Head of caudate nucleus (tissue), 42 donors: ENCODE results near the gene TUBB1.
"Not testable (repeated sequence)": the region's sequence is repeated elsewhere in the genome, so short reads cannot be mapped to it uniquely, and the experiment has no call there.

ENCODE experiments used
- DNase-seq, 42 donors: peaks; one replicate each; pipeline versions ENCODE4 v3.0.0 to v3.0.0-alpha.2; 2020 to 2021; ENCODE audit warnings: mixed read lengths in 7 of 42
- intact Hi-C: fragments of 100-400 bp; cut with DNase I; formaldehyde crosslinking; loops from one replicate; pipeline ENCODE4 v1.15.0; 2022

Gene TUBB1

DNA sequence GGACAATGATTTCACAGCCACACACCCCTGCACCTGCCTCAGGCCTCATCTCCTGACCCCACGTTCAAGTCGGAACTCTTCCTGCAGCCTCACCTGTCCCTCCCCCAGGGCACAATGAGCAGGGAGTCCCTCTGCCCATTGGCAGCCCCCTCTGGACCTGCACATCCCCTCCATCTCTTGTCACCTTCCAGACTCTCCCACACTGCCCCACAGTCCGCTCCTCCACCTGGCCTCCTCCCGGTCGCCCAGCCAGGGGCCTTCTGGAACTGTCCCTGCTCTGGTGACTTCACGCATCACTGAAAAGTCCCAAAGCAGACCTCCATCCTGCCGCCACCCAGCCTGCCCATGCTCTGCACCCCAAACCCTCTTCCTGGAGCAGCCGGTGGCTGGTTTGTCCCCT is 16.8 kb upstream of the TUBB1 start:
- intact Hi-C loops, result no loop called here
- peak in 1 of 42 donors; percentile 18 for DNase-seq

DNA sequence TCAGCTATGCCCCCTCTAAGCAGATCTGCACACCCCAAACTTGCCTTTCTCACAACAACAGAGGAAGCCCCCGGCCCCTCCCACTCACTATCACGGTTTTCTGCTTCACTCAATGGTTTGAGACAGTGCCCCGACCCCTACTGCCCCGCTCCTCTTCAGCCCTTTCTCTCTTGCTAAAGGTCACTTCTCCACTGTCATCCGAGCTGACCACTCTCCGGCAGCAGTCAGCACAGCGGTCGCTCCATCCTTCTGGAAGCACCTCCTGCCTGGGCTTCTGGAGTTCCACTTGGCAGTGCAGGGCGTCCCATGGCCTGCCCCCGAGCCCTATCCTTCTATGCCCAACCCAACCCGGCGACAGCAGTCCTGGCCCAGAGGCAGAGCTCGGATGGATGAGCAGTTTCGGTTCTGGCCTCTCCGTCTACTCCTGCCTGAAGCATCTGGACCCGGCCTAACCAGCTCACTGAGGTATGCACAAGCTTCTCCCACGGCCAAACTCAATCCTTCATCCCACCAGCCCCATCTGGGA is 16.3 kb upstream of the TUBB1 start:
- intact Hi-C loops, result no loop called here
- DNase-seq, result peak in 1 of 42 donors; percentile 14

DNA sequence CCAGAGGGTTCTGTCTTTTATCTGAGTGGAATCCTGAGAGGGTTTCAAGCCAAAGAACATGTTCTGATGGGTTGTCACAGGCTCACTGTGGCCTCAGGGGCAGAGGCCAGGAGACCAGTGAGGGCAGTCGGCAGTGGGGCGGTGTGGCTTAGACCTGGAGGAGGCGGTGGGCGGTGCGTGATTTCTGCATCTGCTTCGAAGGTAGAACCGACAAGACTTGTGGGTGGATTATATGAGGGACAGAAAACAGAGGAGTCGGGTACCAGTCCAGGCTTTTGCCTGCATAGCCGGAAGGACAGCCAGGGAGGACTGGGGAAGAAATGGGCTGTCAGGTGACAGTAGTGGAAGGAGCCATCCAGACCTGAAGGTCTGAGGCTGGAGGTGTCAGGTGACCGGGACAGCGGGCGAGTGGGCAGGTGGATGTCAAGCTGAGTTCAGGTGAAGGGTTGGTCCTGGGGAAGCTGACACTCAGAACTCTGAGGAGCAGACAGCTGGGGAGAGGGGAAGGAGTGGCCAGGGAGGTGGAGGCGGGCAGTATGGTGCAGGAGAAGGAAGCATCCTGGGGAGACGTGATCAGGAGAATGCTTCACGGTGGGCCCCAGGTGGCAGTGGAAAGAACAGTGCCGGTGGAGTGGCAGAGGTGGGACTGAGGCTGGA is 15.3 kb upstream of the TUBB1 start:
- intact Hi-C loops, result no loop called here
- peak in 1 of 42 donors; percentile 13 for DNase-seq

DNA sequence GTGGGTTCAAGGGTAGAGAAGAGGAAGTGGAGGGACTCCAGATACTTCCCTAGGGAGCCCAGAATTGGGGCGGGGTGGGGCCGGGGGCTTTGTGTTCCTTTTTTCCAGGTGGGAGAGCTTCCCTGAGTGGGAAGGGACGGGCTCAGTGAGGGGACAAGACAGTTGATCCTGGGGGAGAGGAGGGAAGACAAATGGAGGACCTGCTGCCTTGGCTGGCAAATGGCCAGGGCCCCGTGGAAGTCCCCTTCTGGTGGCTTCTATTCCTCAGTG is 14.8 kb upstream of the TUBB1 start:
- intact Hi-C loops, result no loop called here
- DNase-seq, result peak in 11 of 42 donors; percentile 31 to 60 (median 39)

DNA sequence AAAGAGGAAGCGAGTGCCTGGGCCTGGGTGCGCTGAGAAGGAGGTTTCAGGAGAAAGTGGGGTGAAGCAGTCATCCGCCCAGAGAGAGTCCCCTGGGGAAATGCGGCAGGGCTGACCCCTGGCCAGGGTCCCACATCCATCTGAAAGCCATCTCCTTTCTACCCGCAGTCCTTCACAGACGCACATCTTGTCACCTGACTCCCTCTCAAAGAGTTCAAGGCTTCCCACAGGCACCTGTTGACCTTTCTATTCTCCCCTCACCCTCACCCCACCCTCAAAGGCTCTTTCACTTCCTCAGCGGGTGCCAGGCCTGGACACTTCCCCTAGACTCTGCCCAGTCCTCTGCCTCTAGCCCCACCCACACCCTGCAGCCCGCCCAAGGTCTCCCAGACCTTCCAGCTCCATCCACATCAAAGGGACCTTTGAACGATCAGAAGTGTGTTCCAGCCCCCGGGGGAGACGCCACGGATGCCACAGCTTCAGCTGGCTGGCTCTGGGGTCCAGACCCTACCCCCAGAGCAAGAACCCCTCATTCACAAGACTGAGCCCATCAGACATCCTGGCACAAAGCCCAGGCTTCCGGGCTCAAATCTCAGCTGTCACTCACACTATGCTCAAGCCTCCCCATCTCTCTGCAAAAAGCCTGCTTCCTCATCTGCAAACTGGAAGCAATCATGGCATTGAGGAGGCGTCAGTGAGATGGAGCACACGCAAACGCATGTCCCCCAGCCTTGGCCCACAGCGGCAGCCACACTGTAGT is 14.3 kb upstream of the TUBB1 start:
- peak in 22 of 42 donors; percentile 20 to 60 (median 39) for DNase-seq
- intact Hi-C loops, result no loop called here

DNA sequence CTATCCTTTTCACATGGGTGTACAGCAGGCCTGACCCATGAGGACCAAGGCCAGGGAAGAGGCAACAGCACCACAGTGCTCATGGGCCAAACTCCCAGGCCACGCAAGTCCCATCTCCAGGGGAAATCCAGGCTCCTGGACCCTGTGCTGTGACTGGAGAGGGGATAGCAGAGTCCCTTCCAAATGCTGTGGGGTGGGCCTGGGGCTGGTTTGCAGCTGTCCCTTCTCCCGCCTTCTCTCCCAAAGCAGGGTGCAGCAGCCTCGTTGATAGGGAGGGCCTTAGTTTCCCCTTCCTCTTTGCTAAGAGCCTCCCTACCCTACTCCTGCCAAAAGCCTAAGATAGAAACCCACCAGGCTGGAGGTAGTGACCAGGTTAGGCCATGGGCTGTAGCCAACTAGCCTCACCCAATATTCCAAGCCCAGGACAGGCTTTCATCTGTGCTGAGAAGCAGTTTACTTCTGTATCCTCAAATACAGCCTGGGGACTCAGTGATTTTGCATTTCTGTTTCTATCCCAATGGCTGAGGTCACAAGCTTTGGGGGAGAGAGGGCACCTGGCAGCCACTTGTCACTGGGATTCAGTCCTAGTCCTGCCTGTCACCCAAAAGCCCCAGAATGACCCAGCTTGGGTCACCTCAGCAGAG is 13.6 kb upstream of the TUBB1 start:
- intact Hi-C loops, result no loop called here

DNA sequence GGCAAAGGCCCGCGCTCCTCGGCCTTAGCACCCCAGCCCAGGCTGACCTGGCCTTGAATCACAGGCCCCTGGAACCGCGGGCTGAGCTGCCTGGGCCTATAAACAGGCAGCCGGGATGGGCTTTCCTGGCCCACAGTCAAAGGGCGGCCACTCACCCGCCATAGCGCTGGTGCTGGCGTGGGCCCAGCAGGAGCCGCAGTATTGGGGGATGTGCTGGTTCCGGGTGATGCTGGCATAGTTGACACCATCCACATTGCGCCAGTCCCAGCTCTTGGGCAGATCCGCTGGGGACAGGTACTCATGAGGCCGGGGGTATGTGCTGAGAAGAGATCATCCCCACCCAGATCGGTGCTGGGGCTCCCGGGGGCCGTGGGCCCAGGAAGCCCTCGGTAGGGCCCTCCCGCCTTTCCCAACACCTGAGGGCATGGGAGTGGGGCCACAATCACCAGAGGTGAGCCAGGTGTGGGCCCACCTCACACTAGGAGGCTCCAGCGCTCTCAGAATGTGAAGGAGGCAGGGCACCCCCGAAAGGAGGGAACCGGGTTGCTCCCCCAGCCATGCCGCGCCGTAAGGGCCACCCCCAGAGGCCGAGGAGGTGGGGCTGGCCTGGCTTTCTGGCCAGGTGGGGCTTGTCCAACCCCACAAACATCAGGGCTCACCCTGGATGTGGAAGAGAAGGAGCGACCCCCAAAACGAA is 12.9 kb upstream of the TUBB1 start:
- peak in 9 of 42 donors; percentile 6 to 40 (median 18) for DNase-seq
- intact Hi-C loops, result no loop called here

More for the DNA sequence above, 13.6 kb upstream of the TUBB1 start:
- DNase-seq, result peak in 4 of 42 donors; percentile 3 to 13 (median 8)

DNA sequence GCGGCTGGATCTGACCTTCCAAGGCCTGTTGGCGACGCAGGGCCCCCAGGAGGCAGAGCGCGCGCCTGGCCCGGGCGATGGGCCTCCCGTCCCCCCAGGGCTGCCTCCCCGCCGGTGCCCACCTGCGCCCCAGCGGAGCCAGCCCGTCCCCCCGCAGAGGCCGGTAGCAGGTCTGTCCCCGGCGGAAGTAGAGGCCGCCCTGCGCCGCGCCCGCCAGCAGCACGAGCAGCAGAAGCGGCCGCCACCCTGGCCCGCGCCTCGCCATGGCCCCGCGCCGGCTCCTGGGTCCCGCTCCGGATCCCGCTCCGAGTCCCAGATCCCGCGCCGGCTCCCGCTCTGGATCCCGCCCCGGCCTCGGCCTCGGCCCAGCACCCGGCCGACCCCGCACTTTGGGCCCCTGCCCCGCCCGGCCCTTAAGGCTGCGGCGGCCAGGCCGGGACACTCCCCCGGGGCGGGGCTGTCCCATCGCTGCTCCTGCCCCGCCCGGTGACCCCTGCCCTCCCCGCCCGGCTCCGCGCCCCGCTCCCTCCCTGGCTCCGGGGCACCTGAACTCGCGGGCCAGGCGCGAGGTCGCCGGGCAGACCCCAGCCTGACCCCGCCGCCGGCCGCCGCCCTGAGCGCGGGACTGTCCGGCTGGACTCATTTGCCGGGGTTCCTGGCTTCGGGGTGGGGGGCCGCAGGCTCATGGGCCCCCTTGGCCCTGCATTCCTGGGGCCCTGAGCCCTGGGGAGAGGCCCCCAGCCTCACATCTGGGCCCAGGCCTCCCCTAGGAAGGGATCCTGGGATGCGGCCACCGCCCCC is 12.2 kb upstream of the TUBB1 start, which contains the start of gene CTSZ:
CTSZ (minus strand) TSS at position 391 of the 801 bp plus-strand sequence; CDS start at position 265, 126 bp downstream.
- DNase-seq, result peak in 26 of 42 donors; percentile 11 to 59 (median 41)
- intact Hi-C loops, result no loop called here

DNA sequence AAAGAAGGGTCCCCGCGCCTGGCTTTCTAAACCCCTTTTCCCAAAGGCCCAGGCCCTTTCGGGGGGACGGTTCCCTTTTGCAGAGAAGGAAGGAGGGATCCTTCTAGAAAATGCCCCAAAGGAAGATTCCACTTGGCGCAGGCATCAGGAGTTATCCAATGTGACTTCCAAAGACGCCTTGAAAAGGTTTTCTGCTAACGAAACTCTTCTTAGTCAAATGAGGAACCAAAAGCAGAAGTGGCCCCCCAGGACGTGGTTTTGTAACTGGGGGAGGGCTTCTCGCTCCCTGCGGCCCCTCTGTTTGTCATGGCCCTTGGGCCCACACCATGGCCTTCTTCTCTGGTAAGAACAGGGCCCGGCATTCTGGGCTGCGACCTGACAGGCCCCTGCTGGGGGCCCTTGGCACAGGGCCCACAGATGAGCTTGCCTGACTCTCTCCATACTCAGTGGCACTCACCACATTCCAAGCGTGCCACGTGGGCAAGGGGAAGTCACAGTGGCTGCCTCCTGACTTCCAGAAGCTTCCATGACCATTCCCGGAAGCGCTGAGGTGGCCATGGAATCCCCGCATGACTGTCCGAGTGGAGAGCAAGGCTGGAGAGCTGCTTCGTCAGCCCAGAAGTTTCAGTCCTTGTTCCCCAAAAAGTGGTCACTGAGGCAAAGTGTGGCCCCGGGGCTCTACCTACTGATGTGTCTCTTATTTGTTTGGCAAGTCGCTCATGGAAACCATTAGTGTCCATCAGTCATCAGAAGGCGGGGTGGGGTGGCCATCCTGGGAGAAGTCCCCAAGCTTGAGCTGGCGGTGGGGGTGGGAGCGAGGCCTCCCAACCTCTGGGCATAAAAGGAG is 11.3 kb upstream of the TUBB1 start:
- intact Hi-C loops, result no loop called here
- DNase-seq, result peak in 18 of 42 donors; percentile 22 to 53 (median 40)

DNA sequence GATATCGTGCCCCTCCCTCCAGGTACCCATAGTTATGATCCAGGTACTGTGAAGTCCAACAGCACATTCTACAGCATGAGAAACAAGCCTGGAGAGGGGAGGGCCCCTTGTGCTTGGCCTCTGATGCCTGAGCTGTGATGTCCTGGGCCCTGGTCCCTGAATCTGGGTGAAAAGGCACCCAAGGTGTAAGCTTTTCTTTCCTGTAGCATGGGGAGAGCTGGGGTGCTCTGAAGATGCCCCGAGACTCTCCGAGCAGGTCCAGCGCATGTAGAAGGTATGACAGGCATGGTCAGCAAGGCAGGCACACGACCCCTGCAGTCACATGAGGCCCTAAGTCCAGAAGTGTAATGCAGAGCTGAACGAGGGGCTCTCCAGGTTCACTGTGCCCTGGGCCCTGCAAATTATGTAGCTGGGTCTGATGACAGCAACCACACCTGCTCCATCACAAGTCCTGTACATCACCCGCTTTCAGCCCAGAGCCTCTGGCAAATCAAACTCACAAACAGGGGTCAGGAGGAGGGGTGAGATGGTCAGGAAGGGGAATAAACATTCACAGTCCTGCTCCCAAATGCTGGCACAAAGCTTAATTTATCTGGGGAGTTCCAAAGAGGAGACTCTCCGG is 10.4 kb upstream of the TUBB1 start:
- peak in 5 of 42 donors; percentile 2 to 19 (median 8) for DNase-seq
- intact Hi-C loops, result no loop called here

DNA sequence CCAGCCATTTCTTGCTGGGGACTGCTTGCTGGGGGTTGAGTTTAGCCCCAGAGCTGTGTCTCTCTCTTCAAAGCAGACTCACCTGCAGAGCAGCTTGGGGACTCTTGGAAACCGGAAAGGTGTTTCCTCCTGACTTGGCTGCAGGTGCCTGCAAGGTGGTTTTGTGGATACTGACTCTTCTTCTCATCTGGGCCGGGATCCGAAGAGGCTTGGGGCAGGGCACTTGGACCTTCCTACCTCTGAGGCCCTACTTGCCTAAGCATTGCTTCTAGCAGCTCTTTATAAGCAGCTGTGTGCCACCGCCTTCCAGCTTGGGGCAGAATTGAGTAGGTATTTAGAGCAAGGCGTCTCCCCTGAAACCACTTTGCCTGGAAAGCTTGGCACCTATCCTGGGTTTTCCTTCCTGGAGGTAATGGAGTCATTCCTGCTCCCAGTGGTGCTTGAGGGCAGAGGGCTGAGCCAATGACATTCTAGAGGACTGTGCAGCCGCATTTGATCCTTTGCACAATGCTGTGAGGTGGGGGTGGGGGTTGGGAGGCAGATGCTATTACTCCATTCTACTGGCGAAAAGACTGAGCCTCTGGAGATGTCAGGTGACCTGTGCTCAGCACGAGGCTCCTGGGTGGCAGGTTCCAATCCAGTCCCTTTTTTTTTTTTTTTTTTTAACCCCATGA is 8.8 kb upstream of the TUBB1 start:
- intact Hi-C loops, result no loop called here
- DNase-seq, result peak in 7 of 42 donors; percentile 2 to 25 (median 7)

DNA sequence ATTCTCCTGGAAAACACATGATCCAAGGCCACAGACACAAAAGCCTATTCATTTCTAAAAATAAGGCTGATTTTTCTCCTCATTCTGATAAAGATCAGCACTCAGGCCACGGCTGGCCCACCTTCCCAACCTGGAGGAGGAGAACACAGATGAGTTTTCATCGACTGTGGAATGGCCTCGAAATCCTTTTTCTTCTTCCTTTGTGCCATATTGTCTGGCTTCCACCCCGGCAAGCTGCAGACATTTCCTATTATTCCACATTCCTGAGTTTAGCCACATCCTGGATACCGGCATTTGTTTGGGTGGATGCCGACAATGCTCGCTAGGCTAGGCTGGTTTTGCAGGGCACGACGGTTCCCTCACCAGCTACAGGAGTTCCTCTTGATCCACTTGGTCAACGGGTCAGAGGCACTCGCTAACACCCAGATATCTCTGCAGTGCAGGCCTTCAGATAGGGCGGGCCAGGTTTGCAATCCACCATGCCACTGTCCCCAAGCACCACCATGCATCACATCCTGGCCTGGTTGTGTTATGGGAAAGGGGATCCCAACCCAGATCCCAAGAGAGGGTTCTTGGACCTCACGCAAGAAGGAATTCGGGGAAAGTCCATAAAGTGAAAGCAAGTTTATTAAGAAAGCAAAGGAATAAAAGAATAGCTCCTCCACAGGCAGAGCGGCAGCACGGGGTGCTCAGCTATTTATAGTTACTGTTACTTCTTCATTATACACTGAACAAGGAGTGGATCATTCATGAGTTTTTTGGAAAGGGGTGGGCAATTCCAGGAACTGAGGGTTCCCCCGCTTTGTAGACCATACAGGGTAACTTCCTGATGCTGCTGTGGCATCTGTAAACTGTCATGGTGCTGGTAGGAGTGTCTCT is 8.0 kb upstream of the TUBB1 start:
- intact Hi-C loops, result no loop called here
- peak in 10 of 42 donors; percentile 10 to 38 (median 16) for DNase-seq

DNA sequence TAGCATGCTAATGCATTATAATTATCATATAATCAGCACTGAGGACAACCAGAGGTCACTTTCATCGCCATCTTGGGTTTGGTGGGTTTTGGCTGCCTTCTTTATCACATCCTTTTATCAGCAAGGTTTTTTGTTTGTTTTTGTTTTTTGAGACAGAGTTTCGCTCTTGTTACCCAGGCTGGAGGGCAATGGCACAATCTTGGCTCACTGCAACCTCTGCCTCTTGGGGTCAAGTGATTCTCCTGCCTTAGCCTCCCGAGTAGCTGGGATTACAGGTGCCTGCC is 7.4 kb upstream of the TUBB1 start:
- peak in 1 of 42 donors; percentile 1 for DNase-seq
- intact Hi-C loops, result not testable (repeated sequence)

DNA sequence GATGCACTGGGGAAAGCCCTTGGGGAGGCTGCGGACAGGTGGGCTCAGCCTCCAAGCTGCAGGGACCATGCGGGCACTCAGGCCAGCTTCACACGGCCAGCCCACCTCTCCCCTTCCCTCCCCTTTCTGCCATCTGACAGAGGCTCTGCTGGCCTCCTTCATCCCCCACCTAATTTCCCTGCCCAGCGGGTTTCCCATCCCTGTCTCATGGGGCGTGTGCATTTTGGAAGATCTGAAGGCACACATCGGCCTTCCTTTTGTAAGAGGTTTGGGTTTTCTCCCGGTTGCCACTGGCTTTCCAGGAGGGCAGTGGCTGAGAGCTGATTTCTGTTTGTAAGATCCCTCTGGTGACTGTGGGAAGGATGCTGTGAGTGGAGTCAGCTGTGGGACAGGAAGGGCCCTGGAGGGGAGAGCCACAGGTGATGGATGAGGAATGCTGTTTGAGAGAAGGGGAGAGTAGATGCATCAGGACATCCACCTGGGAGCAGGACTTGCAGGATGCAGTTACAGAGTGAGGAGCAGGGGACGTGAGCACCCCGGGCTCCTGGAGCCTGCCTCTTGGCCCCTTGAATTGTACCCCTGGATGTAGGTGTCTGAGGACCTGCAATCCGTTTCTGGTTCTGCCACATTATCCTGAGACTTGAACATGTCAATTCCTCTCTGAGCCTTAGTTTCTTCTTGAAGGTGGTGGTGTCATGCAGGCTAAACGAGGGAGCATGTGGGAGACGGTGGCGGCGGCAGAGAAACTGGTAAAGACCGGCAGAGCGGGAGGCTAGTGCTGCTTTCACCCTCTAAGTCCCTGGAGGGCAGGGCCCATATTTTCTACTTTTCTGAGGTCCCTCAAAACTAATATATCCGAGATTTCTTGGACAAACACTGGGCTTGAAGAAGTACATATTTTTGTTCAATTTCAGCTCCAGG is 5.9 kb upstream of the TUBB1 start:
- intact Hi-C loops, result no loop called here

More for the DNA sequence above, 5.9 kb upstream of the TUBB1 start:
- DNase-seq, result peak in 9 of 42 donors; percentile 0 to 35 (median 9)
